HEK293 (cell line): Measurements from ENCODE around the gene IMMP2L.

Source experiments
- CTCF ChIA-PET: fragments of 350-600 bp; formaldehyde crosslinking; extraction: SDS; loops from one replicate; lab custom pipeline; 2021; ENCODE audit warnings: antibody characterized with exemption; lab: Yijun Ruan, JAX
- POLR2A ChIA-PET: fragments of 300-600 bp; formaldehyde crosslinking; extraction: SDS; loops from one replicate; lab custom pipeline; 2020; ENCODE audit warnings: antibody characterized with exemption, inconsistent platforms; lab: Yijun Ruan, JAX
- H3K27ac ChIP-seq: fragments of 200-500 bp; sonication (Bioruptor generic); 2 replicates; pipeline ENCODE4 v1.5.1; 2014; ENCODE audit warnings: low read depth, low read length, control low read depth, inconsistent platforms; ENCODE audit errors: extremely low read depth
- H3K36me3 ChIP-seq, 2 experiments: fragments of 200-500 bp in 1 of 2; sonication (Bioruptor generic) in 1 of 2; 1 replicate in 1 of 2; 2 replicates in 1 of 2; pipeline ENCODE4 v1.5.1; 2014 to 2017; ENCODE audit warnings: inconsistent platforms in 2 of 2, low read length in 2 of 2; ENCODE audit not compliant: control insufficient read depth in 2 of 2, insufficient read depth in 1 of 2
- H3K4me1 ChIP-seq: fragments of 200-500 bp; sonication (Bioruptor generic); 2 replicates; pipeline ENCODE4 v1.5.1; 2014; ENCODE audit warnings: mild to moderate bottlenecking, low read length, inconsistent platforms; ENCODE audit not compliant: control insufficient read depth, insufficient read depth
- H3K4me3 ChIP-seq: 2 replicates; pipeline ENCODE4 v1.5.1; 2011; ENCODE audit warnings: low read depth, mild to moderate bottlenecking, control low read depth, low read length, moderate library complexity
- H3K9me3 ChIP-seq: fragments of 200-500 bp; sonication (Bioruptor generic); 2 replicates; pipeline ENCODE4 v1.5.1; 2014; ENCODE audit warnings: low read depth, low read length, inconsistent platforms; ENCODE audit not compliant: control insufficient read depth, insufficient read depth
- GFI1B ChIP-seq: fragments of 450-650 bp; formaldehyde crosslinking; IDR thresholded peaks from 2 replicates; pipeline ENCODE4 v1.5.1; 2016; ENCODE audit warnings: missing biosample characterization, missing genetic modification characterization
- GLIS1 ChIP-seq: fragments of 450-650 bp; formaldehyde crosslinking; IDR thresholded peaks from 2 replicates; pipeline ENCODE4 v1.5.1; 2016; ENCODE audit warnings: missing biosample characterization, missing genetic modification characterization
- GLIS2 ChIP-seq: fragments of 450-650 bp; formaldehyde crosslinking; IDR thresholded peaks from 2 replicates; pipeline ENCODE4 v1.5.1; 2016; ENCODE audit warnings: missing biosample characterization, missing genetic modification characterization
- KLF9 ChIP-seq: fragments of 450-650 bp; formaldehyde crosslinking; IDR thresholded peaks from 2 replicates; pipeline ENCODE4 v1.5.1; 2016; ENCODE audit warnings: missing biosample characterization, missing genetic modification characterization, low read depth
- MZF1 ChIP-seq: fragments of 450-650 bp; formaldehyde crosslinking; IDR thresholded peaks from 2 replicates; pipeline ENCODE4 v1.5.1; 2017; ENCODE audit warnings: missing biosample characterization, missing genetic modification characterization, borderline replicate concordance
- WT1 ChIP-seq: fragments of 450-650 bp; formaldehyde crosslinking; IDR thresholded peaks from 2 replicates; pipeline ENCODE4 v1.5.1; 2016; ENCODE audit warnings: missing biosample characterization, missing genetic modification characterization
- ZBTB7A ChIP-seq: fragments of 450-650 bp; formaldehyde crosslinking; IDR thresholded peaks from 2 replicates; pipeline ENCODE4 v1.5.1; 2016; ENCODE audit warnings: low read depth, missing biosample characterization, missing genetic modification characterization
- ZFP41 ChIP-seq: fragments of 450-650 bp; formaldehyde crosslinking; IDR thresholded peaks from 2 replicates; pipeline ENCODE4 v1.5.1; 2016; ENCODE audit warnings: missing biosample characterization, missing genetic modification characterization, borderline replicate concordance
- ZNF138 ChIP-seq: fragments of 450-650 bp; formaldehyde crosslinking; IDR thresholded peaks from 2 replicates; pipeline ENCODE4 v1.5.1; 2016; ENCODE audit warnings: missing biosample characterization, missing genetic modification characterization, borderline replicate concordance
- ZNF148 ChIP-seq: fragments of 450-650 bp; formaldehyde crosslinking; IDR thresholded peaks from 2 replicates; pipeline ENCODE4 v1.5.0; 2017; ENCODE audit warnings: missing biosample characterization, missing genetic modification characterization, borderline replicate concordance
- ZNF248 ChIP-seq: fragments of 450-650 bp; formaldehyde crosslinking; IDR thresholded peaks from 2 replicates; pipeline ENCODE4 v1.5.1; 2017; ENCODE audit warnings: missing biosample characterization, missing genetic modification characterization
- ZNF266 ChIP-seq: fragments of 450-650 bp; formaldehyde crosslinking; IDR thresholded peaks from 2 replicates; pipeline ENCODE4 v1.5.1; 2016; ENCODE audit warnings: missing biosample characterization, missing genetic modification characterization, low read depth
- ZNF350 ChIP-seq: fragments of 450-650 bp; formaldehyde crosslinking; IDR thresholded peaks from 2 replicates; pipeline ENCODE4 v1.5.0; 2017; ENCODE audit warnings: missing biosample characterization, mild to moderate bottlenecking, missing genetic modification characterization
- ZNF426 ChIP-seq: fragments of 450-650 bp; formaldehyde crosslinking; IDR thresholded peaks from 2 replicates; pipeline ENCODE4 v1.5.1; 2017; ENCODE audit warnings: missing biosample characterization, missing genetic modification characterization, mild to moderate bottlenecking, inconsistent platforms, moderate library complexity
- ZNF518A ChIP-seq: fragments of 450-650 bp; formaldehyde crosslinking; conservative IDR thresholded peaks from 2 replicates; pipeline ENCODE4 v1.5.1; 2016; ENCODE audit warnings: low read depth, missing biosample characterization, missing genetic modification characterization
- ZNF548 ChIP-seq: fragments of 450-650 bp; formaldehyde crosslinking; IDR thresholded peaks from 2 replicates; pipeline ENCODE4 v1.5.1; 2016; ENCODE audit warnings: missing biosample characterization, missing genetic modification characterization
- ZNF571 ChIP-seq: fragments of 450-650 bp; formaldehyde crosslinking; IDR thresholded peaks from 2 replicates; pipeline ENCODE4 v1.5.0; 2017; ENCODE audit warnings: missing biosample characterization, missing genetic modification characterization
- ZNF768 ChIP-seq: fragments of 450-650 bp; formaldehyde crosslinking; IDR thresholded peaks from 2 replicates; pipeline ENCODE4 v1.5.1; 2018; ENCODE audit warnings: missing biosample characterization, mild to moderate bottlenecking, missing genetic modification characterization
- ZSCAN16 ChIP-seq: fragments of 450-650 bp; formaldehyde crosslinking; IDR thresholded peaks from 2 replicates; pipeline ENCODE4 v1.5.1; 2016; ENCODE audit warnings: missing biosample characterization, missing genetic modification characterization
- TF ChIP-seq, protein P1 (sequence below): fragments of 450-650 bp; formaldehyde crosslinking; IDR thresholded peaks from 2 replicates; pipeline ENCODE4 v1.5.1; 2016; ENCODE audit warnings: missing biosample characterization, missing genetic modification characterization

Gene IMMP2L

DNA sequence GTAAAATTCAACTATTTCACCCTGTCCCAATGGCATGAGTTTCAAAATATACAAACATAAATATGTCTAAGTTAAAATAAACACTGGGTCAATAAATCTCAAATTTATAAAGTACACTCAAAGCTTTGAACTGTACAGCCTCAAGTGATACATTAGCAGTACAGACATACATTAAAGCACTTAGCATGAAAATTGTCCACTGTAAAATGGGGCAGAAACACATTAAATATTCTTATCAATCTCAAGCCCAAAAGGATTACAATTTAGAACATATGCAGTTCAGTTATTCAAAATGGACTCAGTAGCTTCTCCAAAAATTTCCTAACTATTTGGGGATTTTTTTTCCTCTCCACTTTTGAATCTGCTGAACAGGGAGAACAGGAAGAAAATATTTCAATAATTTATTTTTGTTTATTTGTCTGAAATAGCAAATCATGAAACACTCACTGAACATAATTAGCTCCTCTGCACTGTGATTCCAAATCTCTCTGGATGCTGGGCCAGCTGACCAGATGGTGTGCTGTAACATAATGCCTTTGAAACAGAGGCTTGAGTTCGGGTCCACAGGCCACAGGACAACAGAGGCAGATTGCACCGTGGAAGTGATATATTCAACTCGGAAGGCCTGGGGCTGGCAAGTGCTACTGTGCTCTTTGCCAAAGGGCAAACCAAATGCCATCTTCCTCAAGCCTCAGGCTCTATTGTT is 720.3 kb downstream of the IMMP2L start:
- Histone ChIP-seq H3K36me3 (no peaks in the 10 kb centered on the region), H3K4me1 (0 out of 2 replicates have a peak, but pooled peaks cover 3% of the 10 kb centered on the region), H3K4me3 (no peak overlapping the region), H3K9me3 (no peaks in the 10 kb centered on the region), H3K27ac (no peak overlapping the region)
- ChIA-PET POLR2A (no interaction called here), CTCF (interaction anchor here (0.6 kb wide), 1 partner anchor 275 kb away, joined by 3 read pairs; no protein-coding TSS in a partner anchor)
- no peak for TF ChIP-seq GLIS1 (tag by site-specific recombination)
- TF ChIP-seq ZNF148 (tag by site-specific recombination), result no peak
- no peak for TF ChIP-seq WT1 (tag by site-specific recombination)
- TF ChIP-seq ZSCAN16 (tag by site-specific recombination), result no peak
- no peak for TF ChIP-seq GLIS2 (tag by site-specific recombination)
- no peak for TF ChIP-seq ZNF548 (tag by site-specific recombination)
- TF ChIP-seq ZNF266, result no peak
- TF ChIP-seq, all 188 proteins: peak for 0

DNA sequence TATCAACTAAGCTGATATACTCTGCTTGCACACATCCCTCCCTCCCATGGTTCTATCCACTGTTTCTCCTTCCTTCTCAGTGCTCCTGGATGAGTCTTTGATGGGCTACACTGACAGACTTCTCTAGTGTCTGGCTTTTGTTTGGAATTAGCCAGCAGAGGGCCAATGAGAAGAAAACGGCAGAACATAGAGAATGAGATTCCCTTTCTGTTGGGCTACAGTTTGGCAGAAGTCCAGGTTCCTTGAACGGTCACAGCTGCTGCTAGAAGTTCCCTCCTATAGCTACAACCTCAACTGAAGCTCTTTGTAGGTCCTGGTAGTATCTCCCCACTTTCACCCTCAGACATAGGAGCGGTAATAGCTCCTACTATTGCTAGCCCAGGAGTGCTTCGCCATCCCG is 722.4 kb downstream of the IMMP2L start:
- no peak overlapping the region for H3K27ac ChIP-seq
- TF ChIP-seq ZNF350 (no peak), ZNF426 (tag by site-specific recombination) (no peak), MZF1 (tag by site-specific recombination) (peak; percentile 100)
- H3K36me3 ChIP-seq, result no peaks in the 10 kb centered on the region
- CTCF ChIA-PET, result interaction anchor here (0.6 to 1.2 kb wide), 4 partner anchors 8 to 272 kb away, joined by 3 to 5 read pairs (median 3); no protein-coding TSS in a partner anchor
- no peaks in the 10 kb centered on the region for H3K9me3 ChIP-seq
- H3K4me1 ChIP-seq, result peaks cover 10% of the 10 kb centered on the region; the same call in 1 of the 2 replicates
- POLR2A ChIA-PET, result no interaction called here
- H3K4me3 ChIP-seq, result no peak overlapping the region

GRCh38 chr7:110835849-110836248 is 726.4 kb downstream of the IMMP2L start:
- no peak overlapping the region for H3K4me3 ChIP-seq
- H3K27ac ChIP-seq, result no peak overlapping the region
- H3K4me1 ChIP-seq, result peaks cover 10% of the 10 kb centered on the region; the same call in 1 of the 2 replicates
- CTCF ChIA-PET, result no interaction called here
- no peaks in the 10 kb centered on the region for H3K36me3 ChIP-seq
- no peaks in the 10 kb centered on the region for H3K9me3 ChIP-seq
- TF ChIP-seq ZNF518A (tag by site-specific recombination) (no peak), KLF9 (no peak), ZNF571 (tag by site-specific recombination) (no peak), ZBTB7A (no peak), ZFP41 (tag by site-specific recombination) (no peak), ZNF138 (tag by site-specific recombination) (no peak), GFI1B (no peak), ZNF248 (no peak), ZNF768 (tag by site-specific recombination) (no peak)
- TF ChIP-seq, protein P1, sequence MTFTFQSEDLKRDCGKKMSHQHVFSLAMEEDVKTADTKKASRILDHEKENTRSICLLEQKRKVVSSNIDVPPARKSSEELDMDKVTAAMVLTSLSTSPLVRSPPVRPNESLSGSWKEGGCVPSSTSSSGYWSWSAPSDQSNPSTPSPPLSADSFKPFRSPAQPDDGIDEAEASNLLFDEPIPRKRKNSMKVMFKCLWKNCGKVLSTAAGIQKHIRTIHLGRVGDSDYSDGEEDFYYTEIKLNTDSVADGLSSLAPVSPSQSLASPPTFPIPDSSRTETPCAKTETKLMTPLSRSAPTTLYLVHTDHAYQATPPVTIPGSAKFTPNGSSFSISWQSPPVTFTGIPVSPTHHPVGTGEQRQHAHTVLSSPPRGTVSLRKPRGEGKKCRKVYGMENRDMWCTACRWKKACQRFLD (tag by site-specific recombination), result no peak
- POLR2A ChIA-PET, result no interaction called here
